OCI-LY3 (cell line): Measurements from ENCODE around the gene PHACTR2.

Source experiments
- H2AFZ ChIP-seq: fragments of 200-600, 300-600 bp; shearing (Covaris generic); 2 replicates; pipeline ENCODE4 v1.6.0; 2014; ENCODE audit warnings: antibody characterized with exemption, low read depth, low read length
- H3K27ac ChIP-seq: fragments of 200-600, 300-600 bp; sonication (generic); 2 replicates; pipeline ENCODE4 v1.5.1; 2014; ENCODE audit warnings: mild to moderate bottlenecking, low read length, moderate library complexity, mixed read lengths
- H3K27me3 ChIP-seq: fragments of 200-600, 300-600 bp; sonication (generic); 2 replicates; pipeline ENCODE4 v1.6.1; 2014; ENCODE audit warnings: low read depth, low read length, mixed read lengths
- H3K36me3 ChIP-seq: fragments of 200-600, 300-600 bp; sonication (generic); replicated peaks from 2 replicates; pipeline ENCODE3; 2014; ENCODE audit warnings: low read depth, low read length, mixed read lengths
- H3K4me1 ChIP-seq: fragments of 300-600, 200-600 bp; sonication (generic); 2 replicates; pipeline ENCODE4 v1.6.1; 2014; ENCODE audit warnings: low read length, mixed read lengths
- H3K4me2 ChIP-seq: fragments of 200-600, 300-600 bp; sonication (generic); 2 replicates; pipeline ENCODE4 v1.6.1; 2014; ENCODE audit warnings: low read length, mixed read lengths
- H3K4me3 ChIP-seq: fragments of 300-600, 200-600 bp; sonication (generic); 2 replicates; pipeline ENCODE4 v1.5.1; 2014; ENCODE audit warnings: antibody characterized with exemption, mild to moderate bottlenecking, low read length, moderate library complexity
- H3K79me2 ChIP-seq: fragments of 300-600, 200-600 bp; shearing (Covaris generic); 2 replicates; pipeline ENCODE4 v1.6.1; 2014; ENCODE audit warnings: mild to moderate bottlenecking, low read length, mixed read lengths
- H3K9ac ChIP-seq: fragments of 300-600, 200-600 bp; shearing (Covaris generic); 2 replicates; pipeline ENCODE4 v1.6.0; 2014; ENCODE audit warnings: mild to moderate bottlenecking, low read length, moderate library complexity
- H3K9me3 ChIP-seq: fragments of 200-600, 300-600 bp; shearing (Covaris generic); 2 replicates; pipeline ENCODE4 v1.6.1; 2014; ENCODE audit warnings: low read length, mixed read lengths; ENCODE audit not compliant: insufficient read depth
- H4K20me1 ChIP-seq: fragments of 200-600, 300-600 bp; sonication (generic); 2 replicates; pipeline ENCODE4 v1.6.1; 2016; ENCODE audit warnings: low read length, mixed read lengths; ENCODE audit not compliant: insufficient read depth
- CTCF ChIP-seq: fragments of 200-600, 300-600 bp; sonication (generic); IDR thresholded peaks from 2 replicates; pipeline ENCODE4 v1.5.1; 2014; ENCODE audit warnings: antibody characterized with exemption, low read length, low read depth
- EZH2phosphoT487 ChIP-seq: fragments of 200-600 bp; shearing (Covaris generic); IDR thresholded peaks from 2 replicates; pipeline ENCODE4 v1.6.1; 2018; ENCODE audit warnings: antibody characterized with exemption, mixed run types, low read depth

Gene PHACTR2

DNA sequence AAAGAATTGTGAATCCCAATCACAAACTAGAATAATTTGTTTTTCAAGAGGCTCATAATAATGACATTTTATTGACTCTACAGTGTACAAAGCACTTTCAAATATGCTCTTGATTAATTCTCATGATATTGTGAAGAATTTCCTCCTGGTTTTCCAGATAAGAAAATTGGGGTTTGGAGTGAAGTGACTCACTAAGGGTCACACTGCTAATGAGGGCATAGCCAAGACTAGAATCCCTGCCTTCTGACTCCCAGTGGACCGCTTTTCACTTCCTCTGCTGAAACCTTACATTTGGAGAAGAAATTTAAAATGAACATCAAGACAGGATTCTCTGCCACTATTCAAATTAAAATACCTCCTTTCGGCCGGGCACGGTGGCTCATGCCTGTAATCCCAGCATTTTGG is 127.1 kb downstream of the PHACTR2 start:
- no peaks in the 10 kb centered on the region for H4K20me1 ChIP-seq
- H3K27ac ChIP-seq = no peak overlapping the region
- H2AFZ ChIP-seq = no peak overlapping the region

DNA sequence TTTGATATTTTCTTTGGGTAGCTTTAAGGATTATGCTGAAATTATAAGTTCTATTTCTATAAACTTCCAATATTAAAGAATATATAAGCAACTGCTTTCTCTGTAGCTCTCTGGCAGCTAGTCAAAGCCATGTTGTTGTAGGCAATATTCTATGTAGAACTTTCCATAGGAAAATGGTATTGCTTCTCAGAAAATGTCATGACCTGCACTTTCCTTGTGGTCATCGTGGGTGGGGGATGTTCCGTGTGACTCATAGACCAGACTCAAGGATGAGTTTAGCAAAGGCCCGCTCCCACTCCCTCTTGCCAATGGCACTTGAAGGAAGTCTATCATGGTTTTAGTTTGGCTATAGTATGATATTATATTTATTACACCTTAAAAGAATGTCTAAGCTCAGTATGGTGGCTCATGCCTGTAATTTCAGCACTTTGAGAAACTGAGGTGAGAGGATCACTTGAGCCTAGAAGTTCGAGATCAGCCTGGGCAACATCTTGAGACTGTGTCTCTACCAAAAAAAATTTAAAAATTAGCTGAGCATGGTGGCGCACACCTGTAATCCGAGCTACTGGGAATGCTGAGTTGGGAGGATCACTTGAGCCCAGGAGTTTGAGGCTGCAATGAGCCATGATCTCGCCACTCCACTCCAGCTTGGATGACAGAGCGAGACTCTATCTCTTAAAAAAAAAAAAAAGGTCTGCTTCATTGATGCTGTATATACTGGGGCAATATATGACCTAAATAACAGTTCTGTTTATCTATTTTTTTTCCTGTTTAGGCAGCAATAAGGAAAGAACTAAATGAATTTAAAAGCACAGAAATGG is 128.7 kb downstream of the PHACTR2 start:
- no peaks in the 10 kb centered on the region for H3K36me3 ChIP-seq
- no peaks in the 10 kb centered on the region for H3K27me3 ChIP-seq
- no peak overlapping the region for H3K4me3 ChIP-seq
- H4K20me1 ChIP-seq = no peaks in the 10 kb centered on the region
- no peak overlapping the region for H2AFZ ChIP-seq
- H3K9me3 ChIP-seq = no peaks in the 10 kb centered on the region
- H3K4me1 ChIP-seq = no peaks in the 10 kb centered on the region
- H3K27ac ChIP-seq = no peak overlapping the region
- no peak overlapping the region for H3K9ac ChIP-seq
- H3K4me2 ChIP-seq = no peak overlapping the region
- no peak for TF ChIP-seq EZH2phosphoT487
- no peak for TF ChIP-seq CTCF
- no peaks in the 10 kb centered on the region for H3K79me2 ChIP-seq

More for the DNA sequence above, 127.1 kb downstream of the PHACTR2 start:
- H3K9me3 ChIP-seq = no peaks in the 10 kb centered on the region
- H3K4me2 ChIP-seq = no peak overlapping the region
- no peak overlapping the region for H3K9ac ChIP-seq
- no peak overlapping the region for H3K4me3 ChIP-seq
- no peaks in the 10 kb centered on the region for H3K79me2 ChIP-seq
- H3K36me3 ChIP-seq = no peaks in the 10 kb centered on the region
- H3K4me1 ChIP-seq = no peaks in the 10 kb centered on the region
- TF ChIP-seq EZH2phosphoT487 = no peak
- TF ChIP-seq CTCF = no peak
- H3K27me3 ChIP-seq = no peaks in the 10 kb centered on the region

DNA sequence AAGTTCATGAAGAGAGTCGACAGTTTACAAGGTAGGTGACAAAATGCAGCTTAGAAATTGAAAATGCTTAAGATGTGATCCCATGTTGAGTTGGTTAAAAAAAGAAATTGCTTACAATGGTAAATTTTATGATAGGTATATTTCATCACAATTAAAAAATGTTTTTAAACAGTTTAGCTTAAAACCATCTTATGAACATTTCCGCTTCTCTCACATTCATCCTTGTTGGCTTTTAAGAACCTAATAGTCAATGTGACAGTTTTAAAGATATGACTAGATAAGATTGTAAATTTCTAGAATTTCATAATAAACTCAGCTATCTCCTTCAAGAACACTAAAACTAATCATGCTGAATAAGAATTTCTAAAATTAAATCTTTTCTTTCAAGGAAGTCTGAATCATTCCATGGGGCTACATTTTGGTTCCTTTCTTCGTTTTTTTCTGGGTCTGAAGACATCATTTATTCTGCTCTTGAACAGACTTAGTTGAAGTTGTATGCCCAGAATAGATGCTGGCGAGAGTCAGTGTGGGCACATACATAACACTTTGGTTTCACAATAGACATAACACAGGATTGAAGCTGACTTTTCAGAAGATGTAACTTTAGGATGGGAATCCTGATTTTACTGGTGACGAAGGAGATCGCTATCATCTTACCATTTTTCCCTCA is 129.5 kb downstream of the PHACTR2 start:
- H3K9ac ChIP-seq = no peak overlapping the region
- TF ChIP-seq EZH2phosphoT487 = no peak
- no peak for TF ChIP-seq CTCF
- H3K27ac ChIP-seq = no peak overlapping the region
- no peaks in the 10 kb centered on the region for H3K79me2 ChIP-seq
- H3K4me1 ChIP-seq = no peaks in the 10 kb centered on the region
- no peaks in the 10 kb centered on the region for H3K36me3 ChIP-seq
- no peaks in the 10 kb centered on the region for H3K27me3 ChIP-seq
- H3K4me3 ChIP-seq = no peak overlapping the region
- no peaks in the 10 kb centered on the region for H4K20me1 ChIP-seq
- H3K9me3 ChIP-seq = no peaks in the 10 kb centered on the region
- no peak overlapping the region for H3K4me2 ChIP-seq
- no peak overlapping the region for H2AFZ ChIP-seq

- H3K4me2 ChIP-seq = no peak overlapping the region
- no peak overlapping the region for H3K27ac ChIP-seq
- no peaks in the 10 kb centered on the region for H3K4me1 ChIP-seq
- H3K27me3 ChIP-seq = no peaks in the 10 kb centered on the region
- no peaks in the 10 kb centered on the region for H3K36me3 ChIP-seq
- no peaks in the 10 kb centered on the region for H3K9me3 ChIP-seq
- no peaks in the 10 kb centered on the region for H3K79me2 ChIP-seq
- no peak overlapping the region for H3K4me3 ChIP-seq
- no peak for TF ChIP-seq EZH2phosphoT487
- no peak for TF ChIP-seq CTCF
- H3K9ac ChIP-seq = no peak overlapping the region
- no peaks in the 10 kb centered on the region for H4K20me1 ChIP-seq
- H2AFZ ChIP-seq = no peak overlapping the region
These were observed 133.0 kb downstream of the PHACTR2 start for GRCh38 chr6:143810745-143811144.
